Measurements from ENCODE around the gene ISM1.

DNA sequence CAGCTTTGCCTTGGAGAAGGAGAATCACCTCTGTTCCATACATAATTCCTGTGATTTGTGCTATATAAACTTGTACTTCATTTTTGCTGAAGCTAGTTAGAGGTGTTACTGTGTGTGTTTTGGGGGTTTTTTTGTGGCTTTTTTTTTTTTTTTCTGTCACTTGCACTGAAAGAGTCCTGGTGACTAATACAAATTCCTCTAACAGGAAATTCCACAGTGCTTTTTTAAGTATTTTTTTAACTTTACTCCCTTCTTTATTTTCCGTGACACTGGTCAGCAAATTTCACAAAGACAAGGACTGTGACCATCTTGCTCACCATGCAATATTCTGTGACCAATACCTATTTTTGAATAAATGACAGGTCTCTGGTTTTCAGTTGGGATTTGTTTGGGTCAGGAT is 110.5 kb downstream of the ISM1 start:
- TF ChIP-seq, protein P1, sequence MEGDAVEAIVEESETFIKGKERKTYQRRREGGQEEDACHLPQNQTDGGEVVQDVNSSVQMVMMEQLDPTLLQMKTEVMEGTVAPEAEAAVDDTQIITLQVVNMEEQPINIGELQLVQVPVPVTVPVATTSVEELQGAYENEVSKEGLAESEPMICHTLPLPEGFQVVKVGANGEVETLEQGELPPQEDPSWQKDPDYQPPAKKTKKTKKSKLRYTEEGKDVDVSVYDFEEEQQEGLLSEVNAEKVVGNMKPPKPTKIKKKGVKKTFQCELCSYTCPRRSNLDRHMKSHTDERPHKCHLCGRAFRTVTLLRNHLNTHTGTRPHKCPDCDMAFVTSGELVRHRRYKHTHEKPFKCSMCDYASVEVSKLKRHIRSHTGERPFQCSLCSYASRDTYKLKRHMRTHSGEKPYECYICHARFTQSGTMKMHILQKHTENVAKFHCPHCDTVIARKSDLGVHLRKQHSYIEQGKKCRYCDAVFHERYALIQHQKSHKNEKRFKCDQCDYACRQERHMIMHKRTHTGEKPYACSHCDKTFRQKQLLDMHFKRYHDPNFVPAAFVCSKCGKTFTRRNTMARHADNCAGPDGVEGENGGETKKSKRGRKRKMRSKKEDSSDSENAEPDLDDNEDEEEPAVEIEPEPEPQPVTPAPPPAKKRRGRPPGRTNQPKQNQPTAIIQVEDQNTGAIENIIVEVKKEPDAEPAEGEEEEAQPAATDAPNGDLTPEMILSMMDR (IDR thresholded peaks at IDR 0.05) = no peak
- no peak for TF ChIP-seq POLR2A (IDR thresholded peaks at IDR 0.05)

Measured in stomach (tissue), 4 donors.